NT2/D1 (cell line): ENCODE measurements around the gene DLST.

Experiments
- YY1 ChIP-seq: IDR thresholded peaks from 2 replicates; pipeline ENCODE4 v1.6.1; 2011; ENCODE audit not compliant: insufficient read length, insufficient read depth
- ZNF274 ChIP-seq: IDR thresholded peaks from 2 replicates; pipeline ENCODE4 v1.6.1; 2011; ENCODE audit warnings: mild to moderate bottlenecking, low read depth, low read length

DNA sequence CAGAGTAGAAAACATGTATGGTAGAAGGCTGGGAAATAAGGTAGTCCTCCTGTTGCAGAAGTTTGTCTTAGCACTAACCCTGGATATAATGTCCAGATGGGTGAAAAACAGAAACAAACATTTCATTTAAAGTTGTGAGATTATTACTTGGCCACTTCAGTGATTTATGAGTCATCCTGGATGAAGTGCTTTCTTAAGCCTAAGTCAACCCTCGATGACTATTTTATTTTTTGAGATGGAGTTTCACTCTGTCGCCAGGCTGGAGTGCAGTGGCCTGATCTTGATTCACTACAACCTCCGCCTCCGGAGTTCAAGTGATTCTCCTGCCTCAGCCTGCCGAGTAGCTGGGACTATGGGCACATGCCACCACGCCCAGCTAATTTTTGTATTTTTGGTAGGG, 10.2 kb downstream of the DLST start:
- no peak for TF ChIP-seq YY1
- TF ChIP-seq ZNF274 = no peak
